Activated B cell treated with CpG ODN at 0.5 μM for 24 hours (primary cell): ENCODE results near the gene CRYBA4. TPM values are rescaled to one million over a fixed set of nuclear protein-coding genes. Genes with fewer than 3 reads are reported as not detected.

Experiments used
- ATAC-seq: fragments of 200-7000 bp; cut with Tn5 transposase; one replicate; pipeline ENCODE4 v1.10.0; 2021; ENCODE audit warnings: low read depth, mild to moderate bottlenecking, moderate library complexity
- CTCF ChIA-PET: fragments of 350-600 bp; sonication (Branson Sonifier 250); formaldehyde crosslinking; loops from one replicate; lab custom pipeline; 2021; ENCODE audit warnings: antibody characterized with exemption; lab: Charles Lee
- POLR2A ChIA-PET: fragments of 350-600 bp; sonication (Branson Sonifier 250); formaldehyde crosslinking; loops from one replicate; lab custom pipeline; 2021; ENCODE audit warnings: antibody characterized with exemption; lab: Charles Lee
- DNase-seq: peaks from one replicate; pipeline ENCODE4 v3.0.0; 2022
- H3K27ac Mint-ChIP-seq: one replicate; pipeline ENCODE4 v1.8.0; 2020; ENCODE audit warnings: mixed read lengths
- H3K27me3 Mint-ChIP-seq: one replicate; pipeline ENCODE4 v1.8.0; 2021; ENCODE audit warnings: mixed read lengths
- H3K36me3 Mint-ChIP-seq: one replicate; pipeline ENCODE4 v1.8.0; 2021; ENCODE audit warnings: low read depth, mixed read lengths
- H3K4me1 Mint-ChIP-seq: one replicate; pipeline ENCODE4 v1.8.0; 2021; ENCODE audit warnings: mixed read lengths
- H3K4me3 Mint-ChIP-seq: one replicate; pipeline ENCODE4 v1.8.0; 2020; ENCODE audit warnings: mild to moderate bottlenecking, mixed read lengths
- H3K9me3 Mint-ChIP-seq: one replicate; pipeline ENCODE4 v1.8.0; 2020; ENCODE audit warnings: mixed read lengths
- CTCF ChIP-seq: fragments of 200-600 bp; IDR thresholded peaks from one replicate; pipeline ENCODE4 v1.8.0; 2022; ENCODE audit warnings: antibody characterized with exemption, mild to moderate bottlenecking
- intact Hi-C: fragments of 100-400 bp; cut with micrococcal nuclease; formaldehyde crosslinking; loops from one replicate; pipeline ENCODE4 v1.15.1; 2024
- total RNA-seq: library from RNA; stranded (reverse); gene quantifications from 2 replicates; pipeline ENCODE4 v1.2.3, GENCODE V29; 2022

CRYBA4 gene
- total RNA-seq, 1 donor from 2014 or later, result not detected

- TF ChIP-seq CTCF, result no peak
- intact Hi-C loops, result no loop called here
- ChIA-PET POLR2A (no interaction called here), CTCF (no interaction called here)
- ATAC-seq (no peak), DNase-seq (no peak)
- no peak overlapping the region for H3K27ac Mint-ChIP-seq
- H3K36me3 Mint-ChIP-seq, result no peaks in the 10 kb centered on the region
- no peaks in the 10 kb centered on the region for H3K9me3 Mint-ChIP-seq
- H3K4me3 Mint-ChIP-seq, result no peak overlapping the region
- H3K27me3 Mint-ChIP-seq, result peaks cover 6% of the 10 kb centered on the region
- peaks cover 16% of the 10 kb centered on the region for H3K4me1 Mint-ChIP-seq
Measured at GRCh38 chr22:26619510-26619909, 2.3 kb upstream of the CRYBA4 start.

GRCh38 chr22:26620197-26620596 lies 1.6 kb upstream of the CRYBA4 start:
- no peak for TF ChIP-seq CTCF
- ATAC-seq (no peak), DNase-seq (no peak)
- no peaks in the 10 kb centered on the region for H3K36me3 Mint-ChIP-seq
- no peak overlapping the region for H3K27ac Mint-ChIP-seq
- H3K4me1 Mint-ChIP-seq, result peaks cover 14% of the 10 kb centered on the region
- intact Hi-C loops, result no loop called here
- peaks cover 6% of the 10 kb centered on the region for H3K27me3 Mint-ChIP-seq
- no peak overlapping the region for H3K4me3 Mint-ChIP-seq
- POLR2A ChIA-PET, result no interaction called here
- no peaks in the 10 kb centered on the region for H3K9me3 Mint-ChIP-seq
- CTCF ChIA-PET, result no interaction called here

- CTCF ChIA-PET, result interaction anchor here (0.8 kb wide), 1 partner anchor 121 kb away, joined by 3 read pairs; no protein-coding TSS in a partner anchor
- ATAC-seq (no peak), DNase-seq (no peak)
- Mint-ChIP-seq H3K4me3 (no peak overlapping the region), H3K4me1 (no peaks in the 10 kb centered on the region), H3K9me3 (no peaks in the 10 kb centered on the region), H3K27ac (no peak overlapping the region), H3K36me3 (no peaks in the 10 kb centered on the region), H3K27me3 (peaks cover 6% of the 10 kb centered on the region)
- intact Hi-C loops, result no loop called here
- POLR2A ChIA-PET, result interaction anchor here (0.5 kb wide), 1 partner anchor 14 kb away, joined by 5 read pairs; no protein-coding TSS in a partner anchor
- no peak for TF ChIP-seq CTCF
Measured at GRCh38 chr22:26623984-26624383, 2.2 kb downstream of the CRYBA4 start.

- intact Hi-C loops, result no loop called here
- H3K27ac Mint-ChIP-seq, result no peak overlapping the region
- no peaks in the 10 kb centered on the region for H3K4me1 Mint-ChIP-seq
- DNase-seq (no peak), ATAC-seq (no peak)
- TF ChIP-seq CTCF, result no peak
- no peaks in the 10 kb centered on the region for H3K9me3 Mint-ChIP-seq
- peaks cover 6% of the 10 kb centered on the region for H3K27me3 Mint-ChIP-seq
- no peak overlapping the region for H3K4me3 Mint-ChIP-seq
- ChIA-PET POLR2A (interaction anchor here (0.5 kb wide), 1 partner anchor 13 kb away, joined by 5 read pairs; no protein-coding TSS in a partner anchor), CTCF (interaction anchor here (0.8 kb wide), 1 partner anchor 122 kb away, joined by 3 read pairs; no protein-coding TSS in a partner anchor)
- H3K36me3 Mint-ChIP-seq, result no peaks in the 10 kb centered on the region
Measured at GRCh38 chr22:26624803-26625202, 3.0 kb downstream of the CRYBA4 start.

- CTCF ChIA-PET, result no interaction called here
- no peaks in the 10 kb centered on the region for H3K9me3 Mint-ChIP-seq
- no peaks in the 10 kb centered on the region for H3K36me3 Mint-ChIP-seq
- peaks cover 5% of the 10 kb centered on the region for H3K27me3 Mint-ChIP-seq
- no peak overlapping the region for H3K27ac Mint-ChIP-seq
- no peak for ATAC-seq
- no peak for DNase-seq
- intact Hi-C loops, result no loop called here
- no peak overlapping the region for H3K4me3 Mint-ChIP-seq
- POLR2A ChIA-PET, result interaction anchor here (0.7 kb wide), 1 partner anchor 49 kb away, joined by 8 read pairs; no protein-coding TSS in a partner anchor
- no peaks in the 10 kb centered on the region for H3K4me1 Mint-ChIP-seq
- TF ChIP-seq CTCF, result no peak
Measured at GRCh38 chr22:26629988-26630761, 8.4 kb downstream of the CRYBA4 start.
